OCI-M1 (cell line): ENCODE results near the gene CHCT1.
"Not testable (repeated sequence)": the region's sequence is repeated elsewhere in the genome, so short reads cannot be mapped to it uniquely, and the experiment has no call there.

ENCODE experiments used
- DNase-seq: peaks from one replicate; lab custom pipeline; 2025; lab: John Stamatoyannopoulos, UW

The CHCT1 gene

DNA sequence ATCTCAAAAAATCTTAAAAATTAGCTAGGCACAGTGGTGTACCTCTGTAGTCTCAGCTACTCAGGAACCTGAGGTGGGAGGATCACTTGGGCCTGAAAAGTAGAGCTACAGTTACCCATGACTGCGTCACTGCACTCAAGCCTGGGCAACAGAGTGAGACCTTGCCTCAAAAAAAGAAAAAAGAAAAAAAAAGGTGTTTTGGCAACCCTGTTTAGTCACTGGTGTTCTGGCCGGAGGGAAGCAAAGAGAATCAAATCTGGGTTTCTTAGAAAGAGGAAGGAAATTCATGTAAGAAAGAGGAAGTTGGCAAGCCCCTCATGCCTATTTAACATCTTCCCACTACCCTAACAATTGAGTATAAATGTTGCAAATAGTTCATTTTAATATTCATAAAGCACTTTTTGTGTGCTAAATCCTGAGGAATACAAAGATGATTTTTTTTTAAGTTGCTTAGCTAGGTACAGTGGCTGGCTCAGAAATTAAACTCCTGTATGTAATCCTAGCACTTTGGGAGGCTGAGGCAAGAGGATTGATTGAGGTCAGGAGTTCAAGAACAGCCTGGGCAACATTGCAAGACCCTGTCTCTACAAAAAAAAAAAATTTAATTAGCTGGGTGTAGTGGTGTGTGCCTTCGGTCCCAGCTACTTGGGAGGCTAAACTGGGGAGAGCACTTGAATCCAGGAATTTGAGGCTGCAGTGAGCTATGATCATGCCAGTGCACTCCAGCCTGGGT is 23.9 kb upstream of the CHCT1 start:
- DNase-seq: peak; percentile 93

DNA sequence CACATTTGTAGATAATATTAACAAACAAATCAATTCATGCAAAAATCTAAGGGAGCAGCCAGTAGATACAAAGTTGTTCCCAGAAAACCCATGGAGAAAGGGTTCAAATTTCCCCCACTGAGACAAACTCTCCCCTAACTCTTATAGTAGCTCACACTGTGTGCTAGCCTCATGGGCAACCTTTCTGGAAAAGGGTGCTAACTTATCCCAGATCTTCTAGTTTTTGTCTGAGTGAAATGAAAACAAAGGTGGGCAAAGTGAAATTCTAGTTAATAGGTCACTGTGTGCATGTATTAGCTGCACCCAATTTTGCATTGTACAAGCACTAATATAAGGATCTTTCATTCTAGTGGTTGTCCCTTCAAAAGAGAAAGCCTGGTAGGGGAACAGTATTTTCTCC is 20.5 kb upstream of the CHCT1 start:
- DNase-seq: no peak

DNA sequence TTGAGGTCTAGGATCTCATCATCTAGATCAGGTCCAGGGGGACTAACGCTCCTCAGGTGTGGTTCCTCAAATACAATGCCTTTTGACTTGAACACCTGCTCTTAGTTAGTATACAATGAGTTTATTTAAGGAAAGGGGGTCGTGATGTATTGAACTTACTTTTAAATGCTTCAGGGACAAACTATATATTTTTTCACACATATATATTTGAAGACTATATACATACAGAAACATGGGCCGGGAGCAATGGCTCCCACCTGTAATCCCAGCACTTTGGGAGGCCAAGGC is 18.8 kb upstream of the CHCT1 start:
- no peak for DNase-seq

DNA sequence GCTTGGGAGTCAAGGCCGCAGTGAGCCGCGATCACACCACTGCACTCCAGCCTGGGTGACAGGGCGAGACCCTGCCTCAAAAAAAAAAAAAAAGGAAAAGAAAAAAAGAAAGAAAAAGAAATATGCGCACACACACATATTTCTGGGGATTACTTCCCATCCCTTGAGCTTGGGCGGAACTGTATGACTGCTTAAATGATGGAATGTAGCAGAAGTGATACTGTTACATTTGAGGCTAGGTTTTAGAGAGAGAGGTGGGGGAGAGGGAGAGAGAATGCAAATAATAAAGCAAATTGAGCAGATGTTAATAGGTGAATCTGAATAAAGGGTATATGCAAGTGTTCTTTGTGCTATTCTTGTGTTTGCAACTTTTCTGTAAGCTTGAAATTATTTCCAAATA is 18.3 kb upstream of the CHCT1 start:
- no peak for DNase-seq

DNA sequence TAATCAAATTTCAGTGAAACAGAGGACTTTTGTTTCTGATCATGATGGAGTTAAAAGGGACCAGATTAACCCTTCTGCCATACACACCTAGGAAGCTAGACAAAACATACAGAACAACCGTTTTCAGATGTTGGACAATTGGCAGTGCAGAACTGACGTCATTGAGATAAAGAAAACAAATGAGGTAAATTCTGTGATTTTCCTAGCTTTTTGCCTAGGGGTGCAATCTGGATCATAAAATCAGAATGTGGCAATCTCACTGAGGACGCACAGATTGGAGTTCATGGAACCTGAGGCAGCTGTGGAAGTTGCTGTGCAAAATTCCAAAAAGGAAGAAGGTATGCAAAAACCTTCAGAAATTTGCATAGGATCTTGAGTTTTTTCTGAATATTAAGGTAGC is 15.4 kb upstream of the CHCT1 start:
- DNase-seq: no peak

DNA sequence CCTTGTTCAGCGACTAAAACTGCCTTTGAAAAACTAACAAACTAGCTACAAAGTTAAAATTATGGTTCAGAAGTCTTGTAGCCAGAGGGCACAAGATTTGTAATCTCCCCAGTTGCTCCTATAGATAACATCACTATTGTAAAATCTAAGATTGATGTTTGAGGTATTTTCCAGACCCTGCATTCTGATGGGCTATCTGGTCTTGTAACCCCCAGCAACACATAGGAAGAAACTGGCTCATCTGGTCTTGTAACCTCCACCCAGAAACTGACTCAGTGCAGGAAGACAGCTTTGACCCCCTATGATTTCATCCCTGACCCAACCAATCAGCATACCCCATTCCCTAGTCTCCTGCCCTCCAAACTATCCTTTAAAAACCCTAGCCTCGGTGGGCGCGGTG is 12.3 kb upstream of the CHCT1 start:
- DNase-seq: no peak

DNA sequence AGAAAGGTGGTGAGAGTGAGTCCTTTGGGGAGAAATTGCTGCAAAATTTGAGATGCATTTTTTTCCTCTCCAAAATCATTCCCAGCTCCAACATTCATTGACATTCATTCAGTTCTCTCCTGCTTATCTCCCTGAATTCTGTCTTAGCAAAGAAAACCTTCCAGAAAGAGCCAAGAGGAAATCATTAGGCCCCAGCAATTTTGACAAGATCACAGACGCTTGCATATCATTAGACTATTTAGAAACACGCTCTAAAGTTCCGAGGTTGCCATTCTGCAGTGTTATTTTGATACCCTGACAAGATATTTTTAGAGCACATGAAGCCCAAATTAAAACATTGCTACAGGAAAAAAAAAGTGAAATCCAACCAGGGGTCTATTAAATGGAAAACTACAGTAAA is 9.6 kb upstream of the CHCT1 start:
- DNase-seq: no peak

DNA sequence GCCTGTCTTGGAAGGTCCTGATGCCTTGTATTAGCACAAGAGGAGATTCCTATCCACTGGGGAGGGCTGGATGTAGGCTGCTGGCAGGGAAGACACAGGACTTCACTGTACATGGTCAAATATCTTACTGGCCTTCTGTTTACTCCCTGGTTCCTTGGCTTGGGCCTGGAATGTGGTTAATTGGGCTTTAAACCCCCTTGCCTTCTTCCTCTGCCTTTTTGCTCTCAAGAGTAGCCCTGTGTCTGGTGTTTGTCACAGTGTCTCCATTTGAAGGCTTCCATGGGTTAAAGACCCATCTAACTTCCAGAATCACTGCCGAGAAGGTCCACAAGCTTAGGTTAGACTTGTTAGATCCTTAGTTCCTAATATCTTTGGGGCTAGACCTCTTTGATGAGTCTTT is 7.1 kb upstream of the CHCT1 start:
- no peak for DNase-seq

DNA sequence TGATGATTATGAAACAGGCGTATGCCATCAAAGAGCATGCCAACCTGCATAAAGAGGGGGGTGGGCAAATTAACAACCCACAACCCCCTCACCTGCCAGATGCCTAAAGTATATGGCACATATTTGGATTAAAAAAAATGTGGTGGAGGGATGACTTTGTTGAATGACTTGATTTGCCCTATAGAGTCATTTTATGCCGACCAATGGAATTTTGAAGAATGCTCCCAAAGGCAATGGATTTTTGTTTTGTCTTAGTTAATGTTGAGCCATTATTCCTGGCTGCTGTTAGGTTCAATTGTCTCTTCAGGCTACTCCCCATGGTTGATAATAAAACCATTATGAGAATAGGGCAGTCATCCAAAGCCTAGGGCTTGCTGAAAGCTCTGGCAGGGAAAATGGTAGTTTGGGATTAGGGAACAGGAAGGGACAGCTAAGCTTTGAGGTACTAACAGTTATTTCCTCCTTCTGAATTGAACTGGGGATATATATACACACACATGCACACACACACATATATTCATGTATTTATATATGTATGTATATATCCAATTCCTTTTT is 5.8 kb upstream of the CHCT1 start:
- no peak for DNase-seq

DNA sequence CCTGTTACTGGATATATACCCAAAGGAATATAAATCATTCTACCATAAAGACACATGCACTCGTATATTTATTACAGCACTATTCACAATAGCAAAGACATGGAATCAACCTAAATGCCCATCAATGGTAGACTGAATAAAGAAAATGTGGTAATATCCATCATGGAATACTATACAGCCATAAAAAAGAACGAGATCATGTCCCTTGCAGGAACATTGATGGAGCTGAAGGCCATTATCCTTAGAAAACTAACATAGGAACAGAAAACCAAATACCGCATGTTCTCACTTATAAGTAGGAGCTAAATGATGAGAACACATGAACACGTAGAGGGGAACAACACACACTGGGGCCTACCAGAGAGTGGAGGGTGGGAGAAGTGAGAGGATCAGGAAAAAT is 3.3 kb upstream of the CHCT1 start:
- DNase-seq: not testable (repeated sequence)

DNA sequence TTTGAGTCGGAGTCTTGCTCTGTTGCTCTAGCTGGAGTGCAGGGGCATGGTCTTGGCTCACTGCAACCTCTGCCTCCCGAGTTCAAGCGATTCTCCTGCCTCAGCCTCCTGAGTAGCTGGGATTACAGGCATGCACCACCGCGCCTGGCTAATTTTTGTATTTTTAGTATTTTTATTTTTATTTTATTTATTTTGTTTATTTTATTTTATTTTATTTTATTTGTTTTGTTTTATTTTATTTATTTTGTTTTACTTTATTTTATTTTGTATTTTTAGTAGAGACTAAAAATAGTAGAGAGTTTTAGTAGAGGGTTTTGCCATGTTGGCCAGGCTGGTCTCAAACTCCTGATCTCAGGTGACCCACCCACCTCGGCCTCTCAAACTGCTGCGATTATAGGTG is 2.4 kb upstream of the CHCT1 start:
- DNase-seq: not testable (repeated sequence)

DNA sequence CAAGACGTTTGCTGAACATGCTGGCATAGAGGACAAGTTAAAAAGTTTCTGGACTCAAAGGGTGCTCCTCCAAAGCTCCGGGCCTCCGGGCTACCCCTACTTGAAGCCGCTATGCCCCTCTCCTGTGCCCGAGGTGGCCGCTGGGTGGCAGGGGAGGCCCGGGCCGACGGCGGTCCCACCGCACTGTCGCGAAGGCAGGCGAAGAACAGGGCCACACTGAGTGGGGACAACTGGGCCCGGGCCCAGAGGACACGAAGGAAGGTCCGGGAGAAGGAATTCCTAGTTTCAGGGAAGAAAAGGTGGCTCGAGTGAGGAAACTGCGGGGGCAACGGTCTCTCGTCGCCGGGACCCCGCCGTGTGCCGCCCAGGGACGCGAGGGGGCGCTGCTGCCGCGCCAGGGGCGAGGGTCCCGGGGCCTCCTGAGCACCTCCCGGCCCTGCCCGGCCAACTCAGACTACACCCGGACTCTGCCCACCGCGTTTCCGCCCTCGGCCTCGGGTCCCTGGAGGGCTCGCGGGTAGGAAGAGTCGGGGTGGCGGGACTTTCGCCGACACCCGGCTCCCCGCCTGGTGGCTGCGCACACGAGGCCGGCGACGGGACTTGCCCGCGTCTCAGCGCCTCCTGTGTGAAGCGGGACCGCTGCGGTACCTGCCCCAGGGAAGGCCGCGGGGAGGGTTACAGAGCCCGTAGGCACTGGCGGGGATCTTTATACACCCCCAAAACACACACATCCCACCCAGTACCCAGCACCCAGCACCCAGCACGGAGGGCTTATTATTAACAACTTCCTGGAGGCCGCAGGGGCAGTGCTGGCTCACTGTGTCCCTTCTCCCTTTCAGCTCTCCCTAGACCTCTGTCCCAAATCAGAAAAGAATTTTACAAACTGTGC is 772 bp upstream of the CHCT1 start:
- peak; percentile 51 for DNase-seq

DNA sequence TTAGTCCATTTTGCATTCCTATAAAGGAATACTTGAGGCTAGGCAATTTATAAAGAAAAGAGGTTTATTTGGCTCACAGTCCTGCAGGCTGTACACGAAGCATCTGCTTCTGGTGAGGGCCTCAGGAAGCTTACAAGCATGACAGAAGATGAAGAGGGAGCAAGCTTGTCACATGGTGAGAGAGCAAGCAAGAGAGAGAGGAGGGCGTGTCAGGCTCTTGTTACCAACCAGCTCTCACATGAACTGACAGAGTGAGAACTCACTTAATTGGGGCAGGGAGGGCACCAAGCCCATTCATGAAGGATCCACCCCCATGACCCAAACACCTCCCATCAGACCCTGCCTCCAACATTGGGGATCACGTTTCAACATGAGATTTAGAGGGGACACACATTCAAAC is 1.6 kb downstream of the CHCT1 start:
- DNase-seq: no peak

DNA sequence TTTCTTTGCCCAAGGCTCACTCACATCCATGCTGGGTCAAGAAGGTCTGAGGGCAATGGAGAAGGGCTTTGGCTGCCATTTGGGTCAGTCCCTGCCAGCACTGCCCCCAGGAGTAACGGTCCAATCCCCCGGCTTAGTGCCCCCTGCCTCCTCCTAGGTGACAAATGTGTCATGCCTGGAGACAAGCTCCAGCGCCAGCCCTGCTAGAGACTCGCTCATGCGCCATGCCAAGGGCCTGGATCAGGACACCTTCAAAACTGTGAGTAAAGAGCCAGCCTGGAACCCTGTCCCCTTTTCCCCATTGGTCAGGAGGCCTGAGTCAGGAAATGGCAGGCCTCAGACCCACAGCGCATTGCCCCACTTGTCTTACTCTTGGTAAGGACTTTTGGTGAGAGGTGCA is 3.3 kb downstream of the CHCT1 start:
- no peak for DNase-seq

DNA sequence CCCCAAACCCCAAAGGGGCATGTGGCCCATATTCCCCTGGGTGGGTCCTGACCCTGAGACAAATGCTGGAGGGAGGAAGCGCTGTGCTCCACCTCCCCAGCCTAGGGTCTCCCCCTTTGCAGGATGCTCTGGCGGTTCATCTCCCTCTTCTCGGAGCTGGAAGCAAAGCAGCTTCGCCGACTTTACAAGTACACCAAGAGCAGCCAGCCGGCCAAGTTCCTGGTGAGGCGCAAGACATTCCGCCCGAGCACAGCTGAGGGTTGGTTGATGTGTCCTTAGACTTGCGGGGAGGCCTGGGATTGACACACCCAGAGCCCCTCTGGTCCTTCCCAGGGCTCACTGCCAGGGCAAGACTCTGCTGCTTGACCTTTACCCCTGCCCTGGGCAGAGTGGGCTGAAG is 4.3 kb downstream of the CHCT1 start:
- DNase-seq: no peak

DNA sequence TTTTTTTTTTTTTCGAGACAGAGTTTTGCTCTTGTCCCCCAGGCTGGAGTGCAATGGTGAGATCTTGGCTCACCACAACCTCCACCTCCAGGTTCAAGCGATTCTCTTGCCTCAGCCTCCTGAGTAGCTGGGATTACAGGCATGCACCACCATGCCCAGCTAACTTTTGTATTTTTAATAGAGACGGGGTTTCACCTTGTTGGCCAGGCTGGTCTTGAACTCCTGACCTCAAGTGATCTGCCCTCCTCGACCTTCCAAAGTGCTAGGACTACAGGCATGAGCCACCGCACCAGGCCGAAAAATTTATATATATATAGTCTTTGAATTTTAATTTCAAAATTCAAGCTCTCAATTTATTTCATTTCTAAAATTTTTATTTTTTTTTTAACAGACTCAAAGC is 6.2 kb downstream of the CHCT1 start:
- DNase-seq: not testable (repeated sequence)

DNA sequence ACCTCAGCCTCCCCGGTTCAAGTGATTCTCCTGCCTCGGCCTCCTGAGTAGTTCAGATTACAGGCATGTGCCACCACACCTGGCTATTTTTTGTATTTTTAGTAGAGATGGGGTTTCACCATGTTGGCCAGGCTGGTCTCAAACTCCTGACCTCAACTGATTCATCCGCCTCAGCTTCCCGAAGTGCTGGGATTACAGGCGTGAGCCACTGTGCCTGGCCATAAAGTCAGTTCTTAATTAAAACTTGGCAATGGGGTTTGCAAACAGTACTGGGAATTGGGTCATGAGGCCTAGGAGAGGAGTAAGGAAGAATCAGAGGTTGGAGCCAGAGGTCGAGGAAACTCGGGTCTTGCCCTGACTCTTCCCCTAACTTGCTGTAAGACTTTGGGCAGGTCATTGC is 8.3 kb downstream of the CHCT1 start:
- not testable (repeated sequence) for DNase-seq

DNA sequence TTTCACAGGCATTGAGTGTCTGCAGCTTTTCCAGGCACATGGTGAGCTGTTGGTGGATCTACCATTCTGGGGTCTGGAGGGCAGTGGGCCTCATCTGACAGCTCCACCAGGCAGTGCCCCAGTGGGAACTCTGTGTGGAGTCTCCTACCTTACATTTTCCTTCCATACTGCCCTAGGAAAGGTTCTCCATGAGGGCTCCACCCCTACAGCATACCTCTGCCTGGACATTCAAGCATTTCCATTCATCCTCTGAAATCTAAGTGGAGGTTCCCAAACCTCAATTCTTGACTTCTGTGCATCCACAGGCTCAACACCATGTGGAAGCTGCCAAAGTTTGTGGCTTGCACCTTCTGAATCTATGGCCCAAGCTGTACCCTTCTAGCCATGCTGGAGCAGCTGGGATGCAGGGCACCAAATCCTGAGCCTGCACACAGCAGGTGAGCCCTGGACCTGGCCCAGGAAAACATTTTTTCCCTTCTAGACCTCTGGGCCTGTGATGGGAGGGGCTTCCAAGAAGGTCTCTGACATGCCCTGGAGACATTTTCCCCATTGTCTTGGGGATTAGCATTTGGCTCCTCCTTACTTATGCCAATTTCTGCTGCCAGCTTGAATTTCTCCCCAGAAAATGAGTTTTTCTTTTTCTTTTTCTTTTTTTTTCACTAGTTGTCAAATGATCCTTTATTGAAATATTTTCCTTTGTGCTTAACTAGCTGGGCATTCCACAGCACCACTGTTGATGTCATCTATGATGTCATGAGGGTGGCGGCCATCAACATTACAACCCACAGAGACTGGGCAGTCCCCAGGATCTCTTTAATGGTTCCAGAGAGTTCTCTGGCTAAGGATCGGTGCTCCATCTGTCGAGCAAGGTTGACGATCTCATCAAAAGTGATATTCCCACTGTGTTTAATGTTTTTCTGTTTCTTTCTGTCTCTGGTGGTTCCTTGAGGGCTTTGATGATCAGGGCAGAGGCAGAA is 11.0 kb downstream of the CHCT1 start:
- not testable (repeated sequence) for DNase-seq

DNA sequence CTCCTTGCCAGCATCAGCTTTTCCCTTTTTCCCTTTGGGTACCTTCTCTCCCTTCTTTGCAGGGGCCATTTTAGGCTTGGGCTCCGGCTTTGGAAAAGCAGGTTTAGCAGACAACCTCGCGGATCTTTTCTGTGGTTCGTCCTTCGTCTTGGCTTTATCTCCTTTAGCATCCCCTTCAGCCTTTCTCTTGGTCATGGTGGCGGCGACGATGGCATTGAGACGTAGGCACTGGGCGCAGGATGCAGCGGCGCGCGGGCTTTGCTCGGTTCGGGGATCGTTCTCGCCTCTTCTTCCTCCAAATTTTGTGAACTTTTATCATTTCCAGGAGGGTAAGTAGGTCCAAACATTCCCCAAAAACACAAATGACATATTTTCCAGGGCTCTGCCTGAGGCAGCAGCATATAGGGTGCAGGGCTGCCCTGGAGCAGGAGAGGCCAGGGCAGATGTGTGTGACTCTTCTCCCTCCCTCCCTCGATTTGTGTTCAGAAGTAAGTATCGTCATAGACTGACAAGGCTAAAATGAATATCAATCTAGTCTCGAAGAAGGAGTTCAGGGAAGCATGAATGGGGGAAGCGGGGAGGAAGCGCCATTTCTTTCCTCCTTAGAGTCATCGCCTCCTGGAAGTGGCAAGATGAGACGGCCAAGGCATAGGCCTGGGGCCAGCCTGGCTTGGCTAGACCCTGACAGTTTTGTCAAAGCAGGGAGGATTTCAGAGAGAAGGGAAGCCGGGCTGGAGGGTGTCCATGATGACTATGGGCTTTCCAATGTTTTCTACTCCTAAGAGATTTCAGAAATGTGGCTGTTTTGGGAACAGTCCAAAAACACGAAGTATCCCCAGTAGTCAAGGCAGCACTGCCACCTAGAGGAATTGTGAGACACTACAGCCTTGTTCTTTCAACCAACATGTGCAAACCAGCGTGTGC is 13.2 kb downstream of the CHCT1 start:
- peak; percentile 87 for DNase-seq

DNA sequence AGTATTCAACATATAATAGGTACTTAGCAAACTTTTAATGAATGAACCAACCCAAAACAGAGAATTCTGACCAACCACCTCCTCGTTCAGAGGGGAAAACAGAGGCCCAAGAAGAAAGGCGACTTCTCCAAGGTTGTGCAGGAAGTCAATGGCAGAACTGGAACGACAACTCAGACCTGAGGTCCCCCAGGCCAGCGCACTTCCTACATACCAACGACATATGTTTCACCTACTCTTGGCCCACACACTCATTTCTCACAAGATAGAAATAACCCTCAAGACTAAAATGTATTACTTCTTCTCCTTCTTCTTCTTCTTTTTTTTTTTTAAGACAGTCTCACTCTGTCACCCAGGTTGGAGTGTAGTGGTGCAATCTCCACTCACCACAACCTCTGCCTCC is 14.4 kb downstream of the CHCT1 start:
- no peak for DNase-seq

DNA sequence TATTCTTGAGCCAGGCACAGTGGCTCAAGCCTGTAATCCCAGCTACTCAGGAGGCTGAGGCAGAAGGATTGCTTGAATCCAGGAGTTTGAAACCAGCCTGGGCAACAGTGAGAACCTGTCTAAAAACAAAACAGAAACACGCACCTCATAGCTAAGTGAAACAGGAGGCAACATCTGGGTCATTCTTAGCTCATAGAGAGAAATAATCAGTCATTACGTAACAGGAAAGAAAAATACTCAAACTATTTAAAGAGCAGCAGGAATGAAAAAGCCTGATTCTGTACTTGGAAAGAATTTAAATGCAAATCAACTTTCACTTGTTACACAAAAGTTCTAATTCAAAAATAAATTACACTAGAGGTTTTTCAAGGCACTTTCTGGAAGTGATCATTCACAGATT is 17.2 kb downstream of the CHCT1 start:
- DNase-seq: peak; percentile 12
